GM10248 (cell line): ENCODE data around the gene CNGA3.

Experiments
- CTCF ChIA-PET: fragments of 300-600 bp; sonication (Branson Sonifier 250); formaldehyde crosslinking; extraction: SDS; loops from one replicate; lab custom pipeline; 2021; ENCODE audit warnings: antibody characterized with exemption; lab: Yijun Ruan, JAX
- POLR2A ChIA-PET: fragments of 350-650 bp; sonication (Branson Sonifier 250); formaldehyde crosslinking; extraction: SDS; loops from one replicate; lab custom pipeline; 2020; ENCODE audit warnings: antibody characterized with exemption; lab: Yijun Ruan, JAX
- DNase-seq: peaks from one replicate; pipeline ENCODE4 v3.0.0; 2012; ENCODE audit errors: extremely low spot score
- CTCF ChIP-seq: IDR thresholded peaks from 2 replicates; pipeline ENCODE4 v1.5.1; 2012; ENCODE audit warnings: mild to moderate bottlenecking, low read depth; ENCODE audit errors: extremely low read depth, missing control alignments, control extremely low read depth

CNGA3 gene

GRCh38 chr2:98357849-98358248, 11.6 kb downstream of the CNGA3 start:
- TF ChIP-seq CTCF: no peak
- POLR2A ChIA-PET: no interaction called here
- DNase-seq: no peak
- CTCF ChIA-PET: interaction anchor here (1.2 kb wide), 1 partner anchor 21 kb away, joined by 3 read pairs; no protein-coding TSS in a partner anchor

GRCh38 chr2:98359986-98360385, 13.7 kb downstream of the CNGA3 start:
- DNase-seq: no peak
- CTCF ChIA-PET: no interaction called here
- POLR2A ChIA-PET: no interaction called here
- TF ChIP-seq CTCF: no peak

GRCh38 chr2:98367721-98368120, 21.5 kb downstream of the CNGA3 start:
- no peak for DNase-seq
- POLR2A ChIA-PET: no interaction called here
- CTCF ChIA-PET: interaction anchor here (1.0 to 1.4 kb wide), 2 partner anchors 11 to 29 kb away, joined by 3 read pairs; no protein-coding TSS in a partner anchor
- TF ChIP-seq CTCF: no peak

GRCh38 chr2:98369710-98370239, 23.5 kb downstream of the CNGA3 start:
- TF ChIP-seq CTCF: no peak
- POLR2A ChIA-PET: no interaction called here
- CTCF ChIA-PET: interaction anchor here (1.5 kb wide), 1 partner anchor 630 kb away, joined by 3 read pairs; no protein-coding TSS in a partner anchor
- DNase-seq: no peak

- TF ChIP-seq CTCF: no peak
- no peak for DNase-seq
- CTCF ChIA-PET: no interaction called here
- POLR2A ChIA-PET: no interaction called here
Observed at GRCh38 chr2:98372121-98372520, 25.9 kb downstream of the CNGA3 start.

GRCh38 chr2:98372579-98372978, 26.3 kb downstream of the CNGA3 start:
- CTCF ChIA-PET: interaction anchor here (1.6 kb wide), 2 partner anchors 11 to 12 kb away, joined by 4 to 5 read pairs; no protein-coding TSS in a partner anchor
- no peak for DNase-seq
- TF ChIP-seq CTCF: no peak
- POLR2A ChIA-PET: no interaction called here

GRCh38 chr2:98374286-98374685, 28.0 kb downstream of the CNGA3 start:
- DNase-seq: no peak
- CTCF ChIA-PET: interaction anchor here (1.6 to 2.7 kb wide), 4 partner anchors 9 to 11 kb away, joined by 3 to 13 read pairs (median 4); no protein-coding TSS in a partner anchor
- POLR2A ChIA-PET: no interaction called here
- TF ChIP-seq CTCF: no peak
